Fibroblast of pulmonary artery (primary cell): ENCODE results near the gene CAPNS1.

Source experiments
- DNase-seq: peaks from one replicate; pipeline ENCODE4 v3.0.0-alpha.2; 2010; ENCODE audit warnings: low read depth
- H3K4me3 ChIP-seq: replicated peaks from 2 replicates; pipeline ENCODE4 v1.5.1; 2011; ENCODE audit warnings: low read depth, mild to moderate bottlenecking, control low read depth, low read length, moderate library complexity
- CTCF ChIP-seq: IDR thresholded peaks from 2 replicates; pipeline ENCODE4 v1.5.1; 2011; ENCODE audit warnings: mild to moderate bottlenecking, control low read depth, low read length, inconsistent platforms; ENCODE audit errors: missing control alignments

CAPNS1 gene

GRCh38 chr19:36140304-36141038 lies 605 bp downstream of the CAPNS1 start:
- DNase-seq, result peak; percentile 57
- no peak for TF ChIP-seq CTCF
- peak overlapping the region; percentile 86 for H3K4me3 ChIP-seq

- TF ChIP-seq CTCF, result no peak
- peak overlapping the region; percentile 86 for H3K4me3 ChIP-seq
- DNase-seq, result peak; percentile 83
These were observed 1.4 kb downstream of the CAPNS1 start for GRCh38 chr19:36141039-36141927.

GRCh38 chr19:36142046-36142445 lies 2.2 kb downstream of the CAPNS1 start:
- H3K4me3 ChIP-seq, result no peak overlapping the region
- DNase-seq, result no peak
- no peak for TF ChIP-seq CTCF

- DNase-seq, result no peak
- H3K4me3 ChIP-seq, result no peak overlapping the region
- TF ChIP-seq CTCF, result no peak
These were observed 2.6 kb downstream of the CAPNS1 start for GRCh38 chr19:36142496-36142895.

GRCh38 chr19:36144624-36145023 lies 4.8 kb downstream of the CAPNS1 start:
- TF ChIP-seq CTCF, result no peak
- no peak for DNase-seq
- no peak overlapping the region for H3K4me3 ChIP-seq

GRCh38 chr19:36149673-36150406 lies 10.0 kb downstream of the CAPNS1 start:
- DNase-seq, result no peak

More at GRCh38 chr19:36149673-36150406, 10.0 kb downstream of the CAPNS1 start:
- TF ChIP-seq CTCF, result no peak
- H3K4me3 ChIP-seq, result no peak overlapping the region
